Measurements from ENCODE around the gene GPR108. TPM values are rescaled to one million over a fixed set of nuclear protein-coding genes. Genes with fewer than 3 reads are reported as not detected.
A peak's percentile ranks its signal among the peaks of the same experiment; 100 is the strongest.

Gene GPR108
- total and polyA plus RNA-seq, 2 of the 13 experiments (the other 11 are each of a cell fraction or from before 2014, with no cell fraction given) = 36.4 to 63.0 TPM

GRCh38 chr19:6718741-6719539 lies 18.4 kb downstream of the GPR108 start (continued):
- TF ChIP-seq ZNF160 (CRISPR knock-in tag; IDR thresholded peaks at IDR 0.05) (no peak), IRF9 (CRISPR knock-in tag; IDR thresholded peaks at IDR 0.05; ENCODE audit: borderline replicate concordance) (peak; percentile 83; the same call in 1 of the 2 replicates), RAD21 (CRISPR knock-in tag; IDR thresholded peaks at IDR 0.05) (peak; percentile 35; the same call in 1 of the 2 replicates), ZBTB2 (CRISPR knock-in tag; IDR thresholded peaks at IDR 0.05; ENCODE audit: low read depth) (no peak), MYPOP (CRISPR knock-in tag; IDR thresholded peaks at IDR 0.05) (no peak), ZNF615 (CRISPR knock-in tag; IDR thresholded peaks at IDR 0.05; ENCODE audit: borderline replicate concordance) (no peak), PHF21A (CRISPR knock-in tag; IDR thresholded peaks at IDR 0.05) (no peak), ZBTB38 (CRISPR knock-in tag; IDR thresholded peaks at IDR 0.05) (peak; percentile 55; the same call in 1 of the 2 replicates), ZNF34 (CRISPR knock-in tag; IDR thresholded peaks at IDR 0.05; ENCODE audit: borderline replicate concordance) (no peak), ARID4A (CRISPR knock-in tag; IDR thresholded peaks at IDR 0.05; ENCODE audit: borderline replicate concordance) (peak; percentile 83; the same call in 1 of the 2 replicates), NR2C2 (CRISPR knock-in tag; IDR thresholded peaks at IDR 0.05; ENCODE audit: borderline replicate concordance) (0 out of 2 replicates have a peak, but pooled peaks have one; percentile 36), TOPORS (CRISPR knock-in tag; IDR thresholded peaks at IDR 0.05) (no peak), SMARCC2 (IDR thresholded peaks at IDR 0.05) (no peak), TFAP4 (IDR thresholded peaks at IDR 0.05; ENCODE audit: borderline replicate concordance, low read depth) (peak; percentile 25; the same call in 1 of the 2 replicates), ZMYM2 (CRISPR knock-in tag; IDR thresholded peaks at IDR 0.05) (0 out of 2 replicates have a peak, but pooled peaks have one; percentile 18), NFYC (CRISPR knock-in tag; IDR thresholded peaks at IDR 0.05) (no peak), GATAD2A (CRISPR knock-in tag; IDR thresholded peaks at IDR 0.05) (0 out of 2 replicates have a peak, but pooled peaks have one; percentile 30), ZMYM4 (CRISPR knock-in tag; IDR thresholded peaks at IDR 0.05) (no peak; the same call in 1 of the 2 replicates), HDAC1 (CRISPR knock-in tag; IDR thresholded peaks at IDR 0.05) (peak; percentile 82), HNF4A (CRISPR knock-in tag; IDR thresholded peaks at IDR 0.05) (peak; percentile 12; the same call in 1 of the 2 replicates), RARG (CRISPR knock-in tag; IDR thresholded peaks at IDR 0.05; ENCODE audit: low read depth) (no peak)
